ENCODE data around the gene OPALIN. TPM values are rescaled to one million over a fixed set of nuclear protein-coding genes. Genes with fewer than 3 reads are reported as not detected.
"Not testable (repeated sequence)": the region's sequence is repeated elsewhere in the genome, so short reads cannot be mapped to it uniquely, and the experiment has no call there.

OPALIN gene
- total and polyA plus RNA-seq, 2 donors: not detected

DNA sequence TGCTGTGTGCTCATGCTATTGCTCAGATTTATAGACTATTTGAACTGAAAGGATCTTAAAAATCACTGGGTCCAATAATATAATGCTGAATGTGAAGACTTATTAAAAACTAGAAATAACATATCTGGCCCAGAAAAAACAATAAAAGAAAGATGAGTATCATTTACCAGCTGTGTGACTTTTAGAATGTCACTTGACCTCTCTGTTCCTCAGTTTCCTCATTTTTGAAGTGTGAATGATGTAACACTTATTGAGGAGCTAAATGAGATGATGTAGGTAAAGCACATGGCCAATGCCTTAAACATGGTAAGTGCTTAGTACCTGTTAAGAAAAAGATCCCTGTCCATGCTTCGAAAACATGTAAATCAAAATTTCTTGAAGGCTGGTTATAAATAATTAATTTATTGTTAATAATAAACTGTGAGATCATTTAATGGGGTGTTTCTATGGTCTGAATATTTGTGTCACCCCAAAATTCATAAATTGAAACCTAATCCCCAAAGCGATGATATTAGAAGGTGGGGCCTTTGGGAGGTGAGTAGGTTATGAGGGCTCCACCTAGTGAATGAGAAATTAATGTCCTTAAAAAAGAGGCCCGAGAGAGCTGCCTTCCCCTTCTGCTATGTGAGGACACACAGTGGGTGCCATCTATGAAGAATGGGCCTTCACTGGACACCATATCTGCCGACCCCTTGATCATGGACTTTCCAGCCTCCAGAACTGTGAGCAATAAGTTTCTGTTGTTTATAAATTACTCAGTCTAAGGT, 41.6 kb downstream of the OPALIN start:
- H3K4me3 ChIP-seq (ENCODE audit: low read depth, low read length): no peak overlapping the region
- H3K4me1 ChIP-seq (ENCODE audit: insufficient read depth): no peaks in the 10 kb centered on the region
- WGBS: 83% methylated on average over 4 of the region's 4 CpGs
- no peak overlapping the region for H3K27ac ChIP-seq (ENCODE audit: low read depth)
- DNase-seq (ENCODE audit: extremely low spot score): no peak
- no peaks in the 10 kb centered on the region for H3K36me3 ChIP-seq (ENCODE audit: insufficient read depth)

DNA sequence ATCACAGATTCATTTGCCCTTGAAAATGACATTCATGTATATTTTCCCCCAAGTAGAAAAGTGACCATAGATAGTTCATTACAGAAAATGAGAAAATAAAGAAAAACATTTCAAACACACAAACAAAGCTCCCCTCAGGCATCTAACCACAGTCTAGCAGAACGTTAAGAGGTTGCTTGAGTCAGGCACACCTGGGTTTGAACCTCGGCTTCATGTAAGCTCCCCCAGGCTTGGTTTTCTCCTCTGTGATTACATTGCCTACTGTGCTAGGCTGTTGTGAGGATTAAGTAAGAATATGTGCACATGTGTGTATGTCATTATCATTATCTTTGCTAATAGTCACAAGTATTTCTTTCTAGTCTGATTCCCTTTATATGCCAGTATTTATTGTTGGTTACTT, 45.5 kb downstream of the OPALIN start:
- 75% methylated on average over 2 of the region's 2 CpGs for WGBS
- no peaks in the 10 kb centered on the region for H3K36me3 ChIP-seq (ENCODE audit: insufficient read depth)
- no peak for DNase-seq (ENCODE audit: extremely low spot score)
- H3K27ac ChIP-seq (ENCODE audit: low read depth): no peak overlapping the region
- H3K4me1 ChIP-seq (ENCODE audit: insufficient read depth): no peaks in the 10 kb centered on the region
- no peak overlapping the region for H3K4me3 ChIP-seq (ENCODE audit: low read depth, low read length)

DNA sequence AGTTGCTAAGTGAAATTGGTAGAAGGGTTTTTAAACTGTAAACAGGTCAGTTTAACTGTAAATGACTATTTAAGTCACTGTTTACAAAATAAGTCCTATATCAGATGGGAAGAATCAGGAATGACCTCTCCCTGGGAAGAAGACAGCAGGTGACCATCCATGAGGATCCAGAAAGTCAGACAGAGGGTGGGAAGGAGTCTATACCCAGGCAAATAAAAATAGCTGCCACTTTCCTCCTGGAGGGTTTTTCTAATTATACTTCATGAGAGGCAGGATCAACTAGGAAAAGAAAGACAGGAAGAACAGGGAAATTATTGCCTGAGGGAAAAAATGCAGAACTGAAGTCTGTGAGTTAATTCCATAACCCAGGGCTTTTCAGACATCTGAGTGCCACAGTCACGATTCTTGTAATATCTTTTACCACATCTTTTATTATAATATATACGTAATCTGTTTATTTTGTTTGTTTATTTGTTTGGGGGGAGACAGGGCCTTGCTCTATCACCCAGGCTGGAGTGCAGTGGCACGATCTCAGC, 47.6 kb downstream of the OPALIN start:
- 70% methylated on average over 3 of the region's 3 CpGs for WGBS
- DNase-seq (ENCODE audit: extremely low spot score): no peak

DNA sequence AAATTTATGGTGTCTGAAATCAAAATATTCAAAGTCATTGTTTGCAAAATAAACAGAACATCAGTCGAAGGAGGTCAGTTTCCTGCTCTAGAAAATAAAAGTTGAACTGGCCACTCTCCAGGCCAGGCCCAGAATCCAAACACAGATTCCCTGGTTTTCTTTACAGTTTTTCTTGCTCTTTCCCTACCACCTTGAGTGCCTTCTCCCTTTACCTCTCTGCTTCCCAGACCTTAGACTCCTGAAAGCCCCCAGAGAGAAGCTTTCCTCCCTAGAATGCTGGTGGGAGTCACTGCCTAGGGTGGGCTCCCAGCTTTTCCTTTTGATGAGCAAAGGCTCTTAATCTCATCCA, 48.5 kb downstream of the OPALIN start:
- DNase-seq (ENCODE audit: extremely low spot score): no peak
- WGBS: 14% methylated on average over 1 of the region's 1 CpG
- Histone ChIP-seq H3K4me1 (ENCODE audit: insufficient read depth) (no peaks in the 10 kb centered on the region), H3K4me3 (ENCODE audit: low read depth, low read length) (no peak overlapping the region), H3K27ac (ENCODE audit: low read depth) (no peak overlapping the region), H3K36me3 (ENCODE audit: insufficient read depth) (no peaks in the 10 kb centered on the region)

More for the DNA sequence above, 47.6 kb downstream of the OPALIN start:
- Histone ChIP-seq H3K4me3 (ENCODE audit: low read depth, low read length) (no peak overlapping the region), H3K4me1 (ENCODE audit: insufficient read depth) (no peaks in the 10 kb centered on the region), H3K36me3 (ENCODE audit: insufficient read depth) (no peaks in the 10 kb centered on the region), H3K27ac (ENCODE audit: low read depth) (no peak overlapping the region)

DNA sequence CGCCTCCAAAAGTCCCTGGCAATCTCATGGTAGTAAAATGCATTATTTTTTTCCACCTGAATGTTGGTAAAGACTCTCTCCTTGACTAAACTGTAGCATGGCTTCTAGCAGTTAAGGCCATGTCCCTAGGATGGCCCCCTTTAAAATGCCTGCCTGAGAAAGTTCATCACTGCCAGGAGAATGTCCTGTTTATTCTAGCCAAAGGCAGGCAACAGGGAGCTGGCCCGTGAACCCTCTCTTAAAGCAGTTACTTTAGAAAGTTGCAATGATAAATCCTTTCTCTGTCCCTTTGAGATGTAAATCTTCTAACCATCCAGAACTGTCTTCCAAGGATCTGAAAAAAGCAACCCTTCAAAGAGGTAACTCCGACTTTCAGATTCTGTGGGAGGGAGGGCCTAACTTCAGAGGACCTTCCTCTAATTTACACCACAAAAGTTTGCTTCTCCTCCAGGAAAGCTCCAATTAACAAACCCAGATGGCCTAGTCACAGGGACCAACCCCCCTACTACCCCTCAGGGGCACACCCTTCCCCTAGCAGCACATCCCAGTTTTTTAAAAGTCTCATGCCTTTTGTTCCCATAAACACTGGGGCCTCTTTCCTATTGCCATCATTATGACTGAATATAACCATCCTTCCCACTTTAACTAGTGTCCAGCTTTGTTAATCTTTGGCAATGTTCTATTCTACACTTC, 49.0 kb downstream of the OPALIN start:
- Histone ChIP-seq H3K27ac (ENCODE audit: low read depth) (no peak overlapping the region), H3K4me3 (ENCODE audit: low read depth, low read length) (no peak overlapping the region), H3K36me3 (ENCODE audit: insufficient read depth) (no peaks in the 10 kb centered on the region), H3K4me1 (ENCODE audit: insufficient read depth) (no peaks in the 10 kb centered on the region)
- 29% methylated on average over 3 of the region's 3 CpGs for WGBS
- DNase-seq (ENCODE audit: extremely low spot score): no peak

DNA sequence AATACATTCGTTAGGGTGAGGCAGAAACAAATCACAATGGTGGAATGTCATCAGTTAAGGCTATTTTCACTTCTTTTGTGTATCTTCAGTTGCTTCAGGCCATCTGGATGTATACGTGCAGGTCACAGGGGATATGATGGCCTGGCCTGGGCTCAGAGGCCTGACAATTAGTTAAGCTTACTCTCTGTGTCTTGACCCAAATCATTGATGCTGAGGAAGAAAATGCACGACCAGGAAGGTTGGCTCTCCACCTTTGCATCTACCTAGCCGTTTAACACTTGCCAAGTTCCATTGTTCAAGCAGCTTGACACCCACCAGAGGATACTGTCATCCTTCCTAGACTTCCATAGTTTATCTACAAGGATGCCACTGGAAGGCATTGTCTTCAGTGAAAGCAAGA, 49.9 kb downstream of the OPALIN start:
- H3K27ac ChIP-seq (ENCODE audit: low read depth); H3K36me3 ChIP-seq (ENCODE audit: insufficient read depth); DNase-seq (ENCODE audit: extremely low spot score); H3K4me3 ChIP-seq (ENCODE audit: low read depth, low read length); H3K4me1 ChIP-seq (ENCODE audit: insufficient read depth): not testable (repeated sequence)
- 70% methylated on average over 4 of the region's 4 CpGs for WGBS

DNA sequence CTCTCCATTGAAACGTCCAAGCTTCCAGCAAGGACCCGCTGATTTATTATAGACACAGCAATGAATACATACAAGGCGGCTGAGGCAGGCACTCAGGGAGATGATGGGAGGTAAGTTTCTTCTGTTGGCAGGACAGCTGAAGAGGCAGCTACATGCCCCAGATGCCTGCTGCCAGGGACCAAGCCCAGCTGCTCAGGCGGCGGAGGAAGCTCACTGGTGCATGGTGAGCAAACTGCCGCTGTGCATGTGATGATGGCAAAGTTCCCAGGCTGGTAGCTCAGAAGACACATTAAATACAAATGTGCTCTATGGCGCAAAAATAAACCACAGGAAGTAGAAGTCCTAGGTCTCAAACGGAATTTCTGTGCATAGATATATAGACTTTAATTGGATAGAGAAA, 52.3 kb downstream of the OPALIN start:
- H3K4me1 ChIP-seq (ENCODE audit: insufficient read depth): no peaks in the 10 kb centered on the region
- no peaks in the 10 kb centered on the region for H3K36me3 ChIP-seq (ENCODE audit: insufficient read depth)
- WGBS: 75% methylated on average over 8 of the region's 8 CpGs
- DNase-seq (ENCODE audit: extremely low spot score): no peak
- no peak overlapping the region for H3K27ac ChIP-seq (ENCODE audit: low read depth)
- no peak overlapping the region for H3K4me3 ChIP-seq (ENCODE audit: low read depth, low read length)

DNA sequence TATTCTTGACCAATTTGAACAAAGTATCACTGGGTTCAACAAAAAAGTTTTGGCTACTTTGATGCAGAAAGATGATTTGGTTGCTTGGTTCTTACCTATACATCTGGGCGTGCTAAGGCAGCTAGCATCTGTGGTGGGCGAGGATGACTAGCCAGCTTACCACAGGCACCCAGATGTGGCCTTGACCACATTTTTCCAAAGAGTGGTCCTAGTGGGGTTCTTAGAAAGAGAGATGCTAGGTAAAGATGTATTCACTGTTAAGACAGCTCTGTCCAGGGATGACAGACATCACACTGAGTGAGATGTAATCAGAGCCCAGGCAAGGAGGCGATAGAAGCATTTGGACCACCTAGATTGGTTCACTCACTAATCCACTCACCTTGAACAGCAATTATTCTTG, 53.8 kb downstream of the OPALIN start:
- WGBS: 91% methylated on average over 3 of the region's 3 CpGs
- no peaks in the 10 kb centered on the region for H3K36me3 ChIP-seq (ENCODE audit: insufficient read depth)
- no peak overlapping the region for H3K27ac ChIP-seq (ENCODE audit: low read depth)
- no peak overlapping the region for H3K4me3 ChIP-seq (ENCODE audit: low read depth, low read length)
- H3K4me1 ChIP-seq (ENCODE audit: insufficient read depth): no peaks in the 10 kb centered on the region
- DNase-seq (ENCODE audit: extremely low spot score): no peak

DNA sequence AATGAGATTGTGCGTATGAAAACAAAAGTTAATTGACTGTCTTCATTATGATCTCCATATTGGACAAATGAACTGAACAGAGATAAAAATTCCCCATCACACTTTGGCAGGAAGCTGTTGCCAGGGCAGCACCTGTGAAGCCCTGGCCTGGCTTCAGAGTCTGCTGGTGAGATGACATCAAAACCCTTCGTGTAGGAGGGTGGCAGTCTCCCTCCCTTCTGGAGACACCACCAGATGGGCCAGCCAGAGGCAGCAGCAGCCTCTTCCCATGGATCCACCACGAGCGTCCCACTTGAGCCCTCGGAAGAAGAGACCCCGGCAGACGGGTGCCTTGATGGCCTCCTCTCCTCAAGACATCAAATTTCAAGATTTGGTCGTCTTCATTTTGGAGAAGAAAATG, 54.6 kb downstream of the OPALIN start, which contains the start of gene DNTT:
DNTT (plus strand) TSS at position 205 of the 400 bp plus-strand sequence; CDS start at position 269, 64 bp downstream.
- 89% methylated on average over 8 of the region's 8 CpGs for WGBS
- Histone ChIP-seq H3K36me3 (ENCODE audit: insufficient read depth) (no peaks in the 10 kb centered on the region), H3K4me3 (ENCODE audit: low read depth, low read length) (no peak within 1 kb of the TSS), H3K4me1 (ENCODE audit: insufficient read depth) (no peaks in the 10 kb centered on the region), H3K27ac (ENCODE audit: low read depth) (no peak within 1 kb of the TSS)
- no peak for DNase-seq (ENCODE audit: extremely low spot score)

DNA sequence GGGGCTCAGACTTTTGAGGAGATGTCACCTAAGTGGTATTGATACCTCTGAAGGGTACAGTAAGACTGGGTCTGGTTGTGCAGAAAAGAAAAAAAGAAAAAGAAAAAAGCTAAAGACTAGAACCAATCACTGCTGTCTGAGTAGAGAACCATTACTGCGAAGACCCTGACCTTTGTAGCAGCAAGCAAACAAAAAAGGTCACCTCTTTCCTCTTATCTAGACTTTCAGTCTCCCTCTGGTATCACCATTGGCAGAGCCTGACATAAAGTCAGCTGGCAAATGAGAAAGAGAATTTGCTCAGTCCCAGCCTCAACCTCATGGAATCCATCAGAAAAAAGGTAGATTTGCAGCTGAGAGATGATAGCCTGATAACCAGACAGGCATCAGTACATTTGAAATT, 57.2 kb downstream of the OPALIN start:
- Histone ChIP-seq H3K4me1 (ENCODE audit: insufficient read depth) (no peaks in the 10 kb centered on the region), H3K27ac (ENCODE audit: low read depth) (no peak overlapping the region), H3K36me3 (ENCODE audit: insufficient read depth) (no peaks in the 10 kb centered on the region), H3K4me3 (ENCODE audit: low read depth, low read length) (no peak overlapping the region)
- WGBS: 52% methylated on average over 1 of the region's 1 CpG
- DNase-seq (ENCODE audit: extremely low spot score): no peak

DNA sequence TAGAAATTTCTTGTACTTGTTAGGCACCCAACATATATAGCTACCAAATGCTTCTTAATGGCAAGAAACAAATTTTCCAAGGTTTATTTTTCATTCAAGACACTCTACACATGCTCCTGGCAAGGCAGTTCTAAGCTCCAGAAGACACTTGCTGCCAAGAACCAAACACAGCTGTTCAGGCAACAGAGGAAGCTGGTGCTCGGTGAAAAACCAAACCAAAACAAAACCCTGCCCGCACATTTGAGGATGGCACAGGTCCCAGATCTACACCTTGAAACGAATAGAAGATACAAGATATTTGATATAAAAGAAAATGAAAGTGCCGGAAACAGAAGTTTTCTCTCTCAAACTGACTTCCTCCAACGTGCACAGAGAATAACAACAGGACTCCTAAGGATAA, 59.4 kb downstream of the OPALIN start:
- Histone ChIP-seq H3K36me3 (ENCODE audit: insufficient read depth) (no peaks in the 10 kb centered on the region), H3K4me1 (ENCODE audit: insufficient read depth) (no peaks in the 10 kb centered on the region), H3K27ac (ENCODE audit: low read depth) (no peak overlapping the region), H3K4me3 (ENCODE audit: low read depth, low read length) (no peak overlapping the region)
- 23% methylated on average over 5 of the region's 5 CpGs for WGBS
- DNase-seq (ENCODE audit: extremely low spot score): no peak

DNA sequence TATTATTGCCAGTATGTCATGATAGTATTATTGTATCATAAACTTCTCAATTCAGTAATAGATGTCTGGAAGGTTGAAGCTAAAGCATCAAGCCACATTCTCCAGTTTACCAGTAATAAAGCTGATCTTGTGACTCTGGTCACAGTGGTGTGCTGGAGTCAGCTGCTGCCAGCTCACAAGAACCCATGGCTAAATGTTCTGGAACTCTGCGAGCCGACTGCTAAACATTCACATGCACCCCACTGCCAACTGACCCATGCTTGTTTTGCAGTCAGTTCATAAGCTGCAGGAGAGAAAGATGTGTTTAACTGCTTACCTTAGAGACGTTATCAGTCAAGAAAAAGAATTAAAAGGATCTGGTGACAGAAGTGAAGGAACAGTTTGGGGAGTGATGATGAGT, 60.4 kb downstream of the OPALIN start:
- H3K4me3 ChIP-seq (ENCODE audit: low read depth, low read length): no peak overlapping the region
- no peaks in the 10 kb centered on the region for H3K4me1 ChIP-seq (ENCODE audit: insufficient read depth)
- WGBS: 61% methylated on average over 3 of the region's 3 CpGs
- DNase-seq (ENCODE audit: extremely low spot score): no peak
- H3K36me3 ChIP-seq (ENCODE audit: insufficient read depth): no peaks in the 10 kb centered on the region
- no peak overlapping the region for H3K27ac ChIP-seq (ENCODE audit: low read depth)

DNA sequence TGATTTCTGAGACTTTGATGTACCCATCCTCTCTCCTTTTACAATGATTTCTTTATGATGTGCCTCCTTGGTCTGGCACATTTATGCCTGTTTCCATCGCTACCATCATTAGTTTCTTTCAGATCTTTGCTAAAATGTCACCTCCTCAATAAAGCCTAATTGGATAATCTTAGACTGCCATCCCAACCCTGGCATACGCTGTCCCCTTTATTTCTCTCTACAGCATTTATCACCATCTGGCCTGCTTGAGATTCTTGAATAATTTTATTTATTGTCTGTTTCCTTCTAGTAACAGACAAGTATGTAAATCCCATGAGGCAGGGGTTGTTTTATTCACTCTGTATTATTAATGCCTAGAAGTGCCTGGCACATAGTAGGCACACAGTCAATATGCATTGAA, 61.3 kb downstream of the OPALIN start:
- WGBS: 88% methylated on average over 2 of the region's 2 CpGs
- H3K4me3 ChIP-seq (ENCODE audit: low read depth, low read length): no peak overlapping the region
- H3K27ac ChIP-seq (ENCODE audit: low read depth): no peak overlapping the region
- no peak for DNase-seq (ENCODE audit: extremely low spot score)
- no peaks in the 10 kb centered on the region for H3K4me1 ChIP-seq (ENCODE audit: insufficient read depth)
- no peaks in the 10 kb centered on the region for H3K36me3 ChIP-seq (ENCODE audit: insufficient read depth)

DNA sequence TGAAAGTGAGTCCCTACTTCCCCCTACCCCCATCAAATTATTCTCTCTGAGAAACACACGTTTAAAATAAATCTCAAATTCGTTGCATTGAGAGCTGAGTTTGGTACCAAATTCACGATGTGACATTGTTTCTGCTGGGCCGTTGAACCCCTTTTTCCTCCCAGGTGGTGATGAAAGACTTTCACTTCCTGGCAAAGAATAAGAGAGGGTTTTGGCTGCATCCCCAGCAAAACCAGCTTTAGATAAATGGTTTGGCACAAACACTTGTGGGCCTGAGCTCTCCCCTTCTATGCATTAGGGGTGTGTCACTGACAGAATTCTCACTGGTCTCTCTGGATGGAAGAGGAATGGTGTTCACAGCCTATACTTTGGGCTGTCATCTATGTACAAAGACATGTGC, 63.3 kb downstream of the OPALIN start:
- Histone ChIP-seq H3K27ac (ENCODE audit: low read depth) (no peak overlapping the region), H3K36me3 (ENCODE audit: insufficient read depth) (no peaks in the 10 kb centered on the region), H3K4me1 (ENCODE audit: insufficient read depth) (no peaks in the 10 kb centered on the region), H3K4me3 (ENCODE audit: low read depth, low read length) (no peak overlapping the region)
- WGBS: 43% methylated on average over 4 of the region's 4 CpGs
- no peak for DNase-seq (ENCODE audit: extremely low spot score)

Data from urinary bladder (tissue), 4 donors.